HepG2 (cell line): ENCODE measurements around the gene SLCO4A1. TPM values are rescaled to one million over a fixed set of nuclear protein-coding genes. Genes with fewer than 3 reads are reported as not detected.

Source experiments
- ATAC-seq: fragments of 200-7000 bp; cut with Tn5 transposase; 3 replicates; pipeline ENCODE4 v1.9.1; 2020; ENCODE audit warnings: mild to moderate bottlenecking, moderate library complexity
- BruUV-seq: library from RNA; stranded (reverse); fragments of 400-500 nt; replicated peaks from 2 replicates; lab custom pipeline; 2021; lab: Mats Ljungman, UMichigan
- CTCF ChIA-PET: fragments of 300-600 bp; formaldehyde crosslinking; extraction: SDS; loops from one replicate; lab custom pipeline; 2021; ENCODE audit warnings: low total read pairs, inconsistent platforms, low intra/inter-chr PET ratio; lab: Yijun Ruan, JAX
- POLR2A ChIA-PET: fragments of 350-600 bp; sonication (Branson Sonifier 250); formaldehyde crosslinking; loops from one replicate; lab custom pipeline; 2020; ENCODE audit warnings: antibody characterized with exemption, inconsistent platforms; lab: Yijun Ruan, JAX
- DNase-seq: peaks from one replicate; pipeline ENCODE4 v3.0.0-alpha.2; 2015; ENCODE audit warnings: low spot score
- FAIRE-seq: peaks from 3 replicates; lab custom pipeline; 2011; peaks lifted over from hg19 to GRCh38; lab: Jason Lieb, UNC
- H2AFZ ChIP-seq: one replicate; pipeline ENCODE4 v1.6.1; 2011; ENCODE audit warnings: low read length, inconsistent platforms
- H3K27ac ChIP-seq: fragments of 300-600 bp; 3 replicates; pipeline ENCODE4 v1.8.0; 2011; ENCODE audit warnings: mixed run types, mild to moderate bottlenecking, mixed read lengths, low read length, inconsistent platforms; ENCODE audit not compliant: insufficient read depth; ENCODE audit errors: extremely low read length
- H3K27me3 ChIP-seq, 2 experiments: fragments of 200-600 bp in 1 of 2; 2 replicates in 1 of 2; 3 replicates in 1 of 2; pipeline versions ENCODE4 v1.6.0 to v1.8.0; 2011; ENCODE audit warnings: low read length in 2 of 2, mild to moderate bottlenecking in 2 of 2, moderate library complexity in 2 of 2, inconsistent platforms in 1 of 2; ENCODE audit not compliant: insufficient read depth in 2 of 2, control insufficient read depth in 1 of 2
- H3K36me3 ChIP-seq, 2 experiments: fragments of 200-600 bp in 1 of 2; replicated peaks in 1 of 2; 2 replicates in 1 of 2; 3 replicates in 1 of 2; pipeline versions ENCODE4 v1.5.1 to v1.8.0; 2011; ENCODE audit warnings: low read length in 2 of 2, inconsistent platforms in 1 of 2; ENCODE audit not compliant: insufficient read depth in 2 of 2, control insufficient read depth in 1 of 2
- H3K4me1 ChIP-seq: 2 replicates; pipeline ENCODE4 v1.5.1; 2012; ENCODE audit warnings: low read length, inconsistent platforms; ENCODE audit not compliant: insufficient read depth
- H3K4me2 ChIP-seq: 2 replicates; pipeline ENCODE4 v1.6.0; 2011; ENCODE audit warnings: low read depth, low read length, inconsistent platforms
- H3K4me3 ChIP-seq, 3 experiments: fragments of 200-600 bp in 1 of 3; sonication (generic), shearing (Covaris generic) in 1 of 3; replicated peaks in 1 of 3; 2 replicates each; pipeline ENCODE4 v1.5.1; 2011 to 2016; ENCODE audit warnings: low read length in 3 of 3, inconsistent platforms in 2 of 3, low read depth in 2 of 3, mild to moderate bottlenecking in 2 of 3, control low read depth in 1 of 3, mixed read lengths in 1 of 3; ENCODE audit not compliant: insufficient read depth in 1 of 3
- H3K79me2 ChIP-seq: one replicate; pipeline ENCODE4 v1.6.1; 2011; ENCODE audit warnings: low read length, inconsistent platforms; ENCODE audit not compliant: insufficient read depth
- H3K9ac ChIP-seq: 2 replicates; pipeline ENCODE4 v1.6.0; 2011; ENCODE audit warnings: mild to moderate bottlenecking, low read depth, low read length, inconsistent platforms; ENCODE audit not compliant: insufficient read depth
- H3K9me3 ChIP-seq: 2 replicates; pipeline ENCODE4 v1.5.1; 2012; ENCODE audit warnings: mild to moderate bottlenecking, low read length
- H4K20me1 ChIP-seq: 2 replicates; pipeline ENCODE4 v1.6.0; 2011; ENCODE audit warnings: inconsistent platforms, mild to moderate bottlenecking, low read length, moderate library complexity; ENCODE audit not compliant: insufficient read depth
- CAMTA2 ChIP-seq: sonication (generic); formaldehyde crosslinking; IDR thresholded peaks from 2 replicates; pipeline ENCODE4 v1.4.0; 2020; ENCODE audit warnings: mild to moderate bottlenecking, missing genetic modification reagents, borderline replicate concordance
- HNRNPL ChIP-seq: fragments of 200-400 bp; formaldehyde crosslinking; IDR thresholded peaks from 2 replicates; pipeline ENCODE4 v1.6.1; 2017; ENCODE audit warnings: mild to moderate bottlenecking, low read depth, low read length
- HNRNPLL ChIP-seq: fragments of 200-400 bp; formaldehyde crosslinking; IDR thresholded peaks from 2 replicates; pipeline ENCODE4 v1.6.1; 2017; ENCODE audit warnings: mild to moderate bottlenecking, low read depth, low read length; ENCODE audit not compliant: poor library complexity, severe bottlenecking
- TOPORS ChIP-seq: sonication (generic); formaldehyde crosslinking; IDR thresholded peaks from 2 replicates; pipeline ENCODE4 v1.8.0; 2023; ENCODE audit warnings: mild to moderate bottlenecking, missing genetic modification reagents
- ZBTB37 ChIP-seq: sonication (generic); formaldehyde crosslinking; IDR thresholded peaks from 2 replicates; pipeline ENCODE4 v1.4.0; 2020; ENCODE audit warnings: mild to moderate bottlenecking, missing genetic modification reagents
- ZFP82 ChIP-seq: sonication (generic); formaldehyde crosslinking; IDR thresholded peaks from 2 replicates; pipeline ENCODE4 v1.5.1; 2020; ENCODE audit warnings: mild to moderate bottlenecking, missing genetic modification reagents, borderline replicate concordance
- ZFX ChIP-seq: sonication (generic); formaldehyde crosslinking; IDR thresholded peaks from 2 replicates; pipeline ENCODE4 v1.4.0; 2020; ENCODE audit warnings: mild to moderate bottlenecking, low read depth, missing genetic modification reagents, moderate library complexity
- ZNF232 ChIP-seq: sonication (generic); formaldehyde crosslinking; IDR thresholded peaks from 2 replicates; pipeline ENCODE4 v1.4.0; 2020; ENCODE audit warnings: missing genetic modification reagents, borderline replicate concordance
- ZNF282 ChIP-seq: fragments of 450-650 bp; IDR thresholded peaks from 2 replicates; pipeline ENCODE4 v1.6.1; 2018; ENCODE audit not compliant: partially characterized antibody
- ZSCAN30 ChIP-seq: sonication (generic); formaldehyde crosslinking; IDR thresholded peaks from 2 replicates; pipeline ENCODE4 v1.5.0; 2020; ENCODE audit warnings: mild to moderate bottlenecking, missing genetic modification reagents
- ZSCAN9 ChIP-seq: IDR thresholded peaks from 2 replicates; pipeline ENCODE4 v1.6.1; 2016; ENCODE audit warnings: borderline replicate concordance
- WGBS: methylation state at CpG from one replicate; pipeline ENCODE4 v1.1.6; 2017; ENCODE audit warnings: low lambda C conversion rate; 5-methylcytosine and 5-hydroxymethylcytosine counted together
- in situ Hi-C: cut with HindIII; loops from 2 replicates; pipeline ENCODE4 v1.10.0; 2017; ENCODE audit warnings: low pct_unique_long_range_greater_than_20kb; ENCODE audit not compliant: extremely low pct_ligation_motif_present
- intact Hi-C: fragments of 100-400 bp; cut with micrococcal nuclease; formaldehyde crosslinking; loops from one replicate; pipeline ENCODE4 v1.10.0; 2022; ENCODE audit not compliant: unreplicated experiment
- polyA plus RNA-seq, 8 experiments: library from polyadenylated mRNA; depleted of rRNA in 3 of 8; stranded (reverse) in 7 of 8; unstranded in 1 of 8; fragments of >200 nt; fragmentation: Illumina TruSeq in 4 of 8; extraction: Trizol in 4 of 8; gene quantifications; 2 replicates each; pipeline versions ENCODE4 v1.2.1 to v1.2.3, GENCODE V29; 2011 to 2016; ENCODE audit warnings: low read depth in 4 of 8, missing spikeins in 1 of 8, mixed read lengths in 1 of 8; ENCODE audit not compliant: insufficient read depth in 1 of 8
- total RNA-seq, 5 experiments: library from RNA; depleted of rRNA; stranded (reverse); fragments of >200 nt; fragmentation: Illumina TruSeq; extraction: Trizol; gene quantifications; 2 replicates each; pipeline ENCODE4 v1.2.3, GENCODE V29; 2016; ENCODE audit warnings: low read depth in 1 of 5
- TF ChIP-seq, protein P1 (sequence below): sonication (generic); formaldehyde crosslinking; IDR thresholded peaks from 2 replicates; pipeline ENCODE4 v1.5.1; 2020; ENCODE audit warnings: missing genetic modification reagents, mild to moderate bottlenecking, borderline replicate concordance
- TF ChIP-seq, protein P2 (sequence below): sonication (generic); formaldehyde crosslinking; IDR thresholded peaks from 2 replicates; pipeline ENCODE4 v1.4.0; 2020; ENCODE audit warnings: mild to moderate bottlenecking, missing genetic modification reagents
- TF ChIP-seq, protein P3 (sequence below): sonication (generic); formaldehyde crosslinking; IDR thresholded peaks from 2 replicates; pipeline ENCODE4 v1.8.0; 2022; ENCODE audit warnings: mild to moderate bottlenecking, missing genetic modification reagents
- TF ChIP-seq, protein P4 (sequence below): IDR thresholded peaks from 2 replicates; pipeline ENCODE4 v1.6.1; 2016; ENCODE audit warnings: mild to moderate bottlenecking, missing biosample characterization, missing genetic modification reagents

SLCO4A1 gene
- total and polyA plus RNA-seq, 2 of the 13 experiments (the other 11 are each of a cell fraction or from before 2014, with no cell fraction given): 55.5 to 112 TPM

- Histone ChIP-seq H3K27me3 (peaks cover 14 to 26% of the 10 kb centered on the region in 2 experiments), H4K20me1 (peaks cover 5% of the 10 kb centered on the region; the same call in 1 of the 2 replicates), H3K79me2 (peaks cover 33% of the 10 kb centered on the region), H2AFZ (no peak overlapping the region), H3K4me2 (no peak overlapping the region), H3K9me3 (no peaks in the 10 kb centered on the region), H3K9ac (no peak overlapping the region), H3K27ac (no peak overlapping the region), H3K36me3 (no peaks in the 10 kb centered on the region; a peak in 1 of 5 replicates), H3K4me1 (peaks cover 91% of the 10 kb centered on the region), H3K4me3 (no peak overlapping the region)
- POLR2A ChIA-PET: interaction anchor here (0.8 to 1.5 kb wide), 2 partner anchors 16 to 153 kb away, joined by 3 to 16 read pairs; no protein-coding TSS in a partner anchor
- ATAC-seq: no peak
- CTCF ChIA-PET: no interaction called here
- WGBS: 86% methylated on average over 9 of the region's 9 CpGs
- intact Hi-C loops: loop anchor here (1.0 kb wide), 1 partner anchor 17 kb away; no protein-coding TSS in a partner anchor
- FAIRE-seq: no peak
- BruUV-seq: no TSS peak
- in situ Hi-C loops: no loop called here
- no peak for DNase-seq
- TF ChIP-seq ZBTB37 (CRISPR knock-in tag) (no peak), ZSCAN9 (CRISPR knock-in tag) (no peak), ZNF282 (no peak), TOPORS (no peak), HNRNPLL (peak; percentile 35), HNRNPL (no peak), ZFP82 (CRISPR knock-in tag) (no peak), ZSCAN30 (no peak), ZNF232 (CRISPR knock-in tag) (no peak), CAMTA2 (CRISPR knock-in tag) (no peak), ZFX (0 out of 2 replicates have a peak, but pooled peaks have one; percentile 11)
- TF ChIP-seq, protein P1, sequence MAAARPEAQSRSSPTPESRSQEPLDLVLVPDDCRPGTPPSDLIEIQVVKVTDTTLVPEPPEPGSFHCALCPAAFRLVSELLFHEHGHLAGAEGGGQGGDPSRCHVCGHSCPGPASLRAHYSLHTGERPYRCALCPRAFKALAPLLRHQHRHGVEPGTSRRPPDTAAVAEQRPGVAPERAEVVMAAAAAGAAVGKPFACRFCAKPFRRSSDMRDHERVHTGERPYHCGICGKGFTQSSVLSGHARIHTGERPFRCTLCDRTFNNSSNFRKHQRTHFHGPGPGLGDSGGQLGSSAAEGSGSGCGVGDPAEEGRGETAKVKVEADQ (CRISPR knock-in tag): 0 out of 2 replicates have a peak, but pooled peaks have one; percentile 40
- TF ChIP-seq, protein P2, sequence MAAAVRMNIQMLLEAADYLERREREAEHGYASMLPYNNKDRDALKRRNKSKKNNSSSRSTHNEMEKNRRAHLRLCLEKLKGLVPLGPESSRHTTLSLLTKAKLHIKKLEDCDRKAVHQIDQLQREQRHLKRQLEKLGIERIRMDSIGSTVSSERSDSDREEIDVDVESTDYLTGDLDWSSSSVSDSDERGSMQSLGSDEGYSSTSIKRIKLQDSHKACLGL: no peak
- TF ChIP-seq, protein P3, sequence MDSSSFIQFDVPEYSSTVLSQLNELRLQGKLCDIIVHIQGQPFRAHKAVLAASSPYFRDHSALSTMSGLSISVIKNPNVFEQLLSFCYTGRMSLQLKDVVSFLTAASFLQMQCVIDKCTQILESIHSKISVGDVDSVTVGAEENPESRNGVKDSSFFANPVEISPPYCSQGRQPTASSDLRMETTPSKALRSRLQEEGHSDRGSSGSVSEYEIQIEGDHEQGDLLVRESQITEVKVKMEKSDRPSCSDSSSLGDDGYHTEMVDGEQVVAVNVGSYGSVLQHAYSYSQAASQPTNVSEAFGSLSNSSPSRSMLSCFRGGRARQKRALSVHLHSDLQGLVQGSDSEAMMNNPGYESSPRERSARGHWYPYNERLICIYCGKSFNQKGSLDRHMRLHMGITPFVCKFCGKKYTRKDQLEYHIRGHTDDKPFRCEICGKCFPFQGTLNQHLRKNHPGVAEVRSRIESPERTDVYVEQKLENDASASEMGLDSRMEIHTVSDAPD (CRISPR knock-in tag): no peak
- TF ChIP-seq, protein P4, sequence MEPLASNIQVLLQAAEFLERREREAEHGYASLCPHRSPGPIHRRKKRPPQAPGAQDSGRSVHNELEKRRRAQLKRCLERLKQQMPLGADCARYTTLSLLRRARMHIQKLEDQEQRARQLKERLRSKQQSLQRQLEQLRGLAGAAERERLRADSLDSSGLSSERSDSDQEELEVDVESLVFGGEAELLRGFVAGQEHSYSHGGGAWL (CRISPR knock-in tag): peak; percentile 70; the same call in 1 of the 2 replicates
These were observed 1.4 kb upstream of the SLCO4A1 start for GRCh38 chr20:62640870-62641269.
